Osteoblast (primary cell): ENCODE data around the gene YBEY. TPM values are rescaled to one million over a fixed set of nuclear protein-coding genes. Genes with fewer than 3 reads are reported as not detected.

ENCODE experiments used
- DNase-seq: peaks from one replicate; pipeline ENCODE4 v3.0.0; 2011; ENCODE audit warnings: low spot score, mixed read lengths; ENCODE audit not compliant: insufficient read length; ENCODE audit errors: missing footprints
- H2AFZ ChIP-seq: 2 replicates; pipeline ENCODE4 v1.6.0; 2011; ENCODE audit warnings: mild to moderate bottlenecking, low read length
- H3K27ac ChIP-seq: 2 replicates; pipeline ENCODE4 v1.5.1; 2011; ENCODE audit warnings: mild to moderate bottlenecking, low read depth, low read length, moderate library complexity
- H3K27me3 ChIP-seq: 2 replicates; pipeline ENCODE4 v1.6.0; 2012; ENCODE audit warnings: mild to moderate bottlenecking, control low read depth, inconsistent platforms, low read length, moderate library complexity; ENCODE audit not compliant: insufficient read depth
- H3K36me3 ChIP-seq: 2 replicates; pipeline ENCODE4 v1.5.1; 2011; ENCODE audit warnings: mild to moderate bottlenecking, low read length, control low read depth, moderate library complexity; ENCODE audit not compliant: insufficient read depth
- H3K4me1 ChIP-seq: 2 replicates; pipeline ENCODE4 v1.5.1; 2011; ENCODE audit warnings: mild to moderate bottlenecking, low read length, control low read depth, moderate library complexity; ENCODE audit not compliant: insufficient read depth
- H3K4me2 ChIP-seq: 2 replicates; pipeline ENCODE4 v1.6.0; 2011; ENCODE audit warnings: mild to moderate bottlenecking, low read length; ENCODE audit not compliant: insufficient read depth
- H3K4me3 ChIP-seq: fragments of 200-600 bp; sonication (generic); 3 replicates; pipeline ENCODE4 v1.5.1; 2012; ENCODE audit warnings: mild to moderate bottlenecking, low read length, inconsistent platforms; ENCODE audit not compliant: insufficient read depth
- H3K79me2 ChIP-seq: 2 replicates; pipeline ENCODE4 v1.6.0; 2012; ENCODE audit warnings: mild to moderate bottlenecking, low read length, control low read depth, inconsistent platforms; ENCODE audit not compliant: insufficient read depth
- H3K9me3 ChIP-seq: 2 replicates; pipeline ENCODE4 v1.5.1; 2011; ENCODE audit warnings: low read depth, low read length, control low read depth
- H4K20me1 ChIP-seq: 2 replicates; pipeline ENCODE4 v1.6.0; 2012; ENCODE audit warnings: mild to moderate bottlenecking, low read length, control low read depth; ENCODE audit not compliant: insufficient read depth
- total RNA-seq: library from RNA; depleted of rRNA; stranded (reverse); fragments of >200 nt; gene quantifications from 2 replicates; pipeline ENCODE4 v1.2.3, GENCODE V29; 2012
- TF ChIP-seq, protein P1 (sequence below): IDR thresholded peaks from 2 replicates; pipeline ENCODE4 v1.5.1; 2011; ENCODE audit warnings: mild to moderate bottlenecking, low read depth, low read length, moderate library complexity; ENCODE audit errors: extremely low read depth

YBEY gene
- total RNA-seq, 1 donor = 18.8 TPM

DNA sequence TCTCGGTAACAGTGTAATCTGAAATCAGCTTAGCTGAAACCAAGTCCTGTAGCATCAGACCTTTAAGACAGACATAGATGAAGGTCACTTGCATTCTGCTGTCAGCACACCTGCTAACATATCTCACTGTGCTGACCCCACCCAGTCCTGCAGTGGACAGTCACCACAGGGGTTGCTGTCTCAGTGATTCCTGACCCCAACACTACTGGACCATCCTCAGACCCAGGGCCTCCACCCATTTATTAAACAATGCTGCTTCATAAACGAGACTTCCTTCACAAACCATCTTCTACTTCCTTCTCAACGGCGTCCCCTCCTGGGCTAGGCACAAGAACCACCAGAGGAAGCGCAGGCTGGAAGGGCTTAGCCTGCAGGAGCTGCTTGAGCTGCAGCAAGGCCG, 39.8 kb upstream of the YBEY start:
- Histone ChIP-seq H3K4me1 (no peaks in the 10 kb centered on the region), H3K79me2 (no peaks in the 10 kb centered on the region), H3K4me3 (no peak overlapping the region), H2AFZ (no peak overlapping the region), H3K4me2 (no peak overlapping the region), H3K9me3 (no peaks in the 10 kb centered on the region), H4K20me1 (peaks cover 3% of the 10 kb centered on the region), H3K36me3 (peaks cover 91% of the 10 kb centered on the region), H3K27ac (no peak overlapping the region), H3K27me3 (no peaks in the 10 kb centered on the region)
- DNase-seq = no peak
- TF ChIP-seq, protein P1, sequence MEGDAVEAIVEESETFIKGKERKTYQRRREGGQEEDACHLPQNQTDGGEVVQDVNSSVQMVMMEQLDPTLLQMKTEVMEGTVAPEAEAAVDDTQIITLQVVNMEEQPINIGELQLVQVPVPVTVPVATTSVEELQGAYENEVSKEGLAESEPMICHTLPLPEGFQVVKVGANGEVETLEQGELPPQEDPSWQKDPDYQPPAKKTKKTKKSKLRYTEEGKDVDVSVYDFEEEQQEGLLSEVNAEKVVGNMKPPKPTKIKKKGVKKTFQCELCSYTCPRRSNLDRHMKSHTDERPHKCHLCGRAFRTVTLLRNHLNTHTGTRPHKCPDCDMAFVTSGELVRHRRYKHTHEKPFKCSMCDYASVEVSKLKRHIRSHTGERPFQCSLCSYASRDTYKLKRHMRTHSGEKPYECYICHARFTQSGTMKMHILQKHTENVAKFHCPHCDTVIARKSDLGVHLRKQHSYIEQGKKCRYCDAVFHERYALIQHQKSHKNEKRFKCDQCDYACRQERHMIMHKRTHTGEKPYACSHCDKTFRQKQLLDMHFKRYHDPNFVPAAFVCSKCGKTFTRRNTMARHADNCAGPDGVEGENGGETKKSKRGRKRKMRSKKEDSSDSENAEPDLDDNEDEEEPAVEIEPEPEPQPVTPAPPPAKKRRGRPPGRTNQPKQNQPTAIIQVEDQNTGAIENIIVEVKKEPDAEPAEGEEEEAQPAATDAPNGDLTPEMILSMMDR = no peak

DNA sequence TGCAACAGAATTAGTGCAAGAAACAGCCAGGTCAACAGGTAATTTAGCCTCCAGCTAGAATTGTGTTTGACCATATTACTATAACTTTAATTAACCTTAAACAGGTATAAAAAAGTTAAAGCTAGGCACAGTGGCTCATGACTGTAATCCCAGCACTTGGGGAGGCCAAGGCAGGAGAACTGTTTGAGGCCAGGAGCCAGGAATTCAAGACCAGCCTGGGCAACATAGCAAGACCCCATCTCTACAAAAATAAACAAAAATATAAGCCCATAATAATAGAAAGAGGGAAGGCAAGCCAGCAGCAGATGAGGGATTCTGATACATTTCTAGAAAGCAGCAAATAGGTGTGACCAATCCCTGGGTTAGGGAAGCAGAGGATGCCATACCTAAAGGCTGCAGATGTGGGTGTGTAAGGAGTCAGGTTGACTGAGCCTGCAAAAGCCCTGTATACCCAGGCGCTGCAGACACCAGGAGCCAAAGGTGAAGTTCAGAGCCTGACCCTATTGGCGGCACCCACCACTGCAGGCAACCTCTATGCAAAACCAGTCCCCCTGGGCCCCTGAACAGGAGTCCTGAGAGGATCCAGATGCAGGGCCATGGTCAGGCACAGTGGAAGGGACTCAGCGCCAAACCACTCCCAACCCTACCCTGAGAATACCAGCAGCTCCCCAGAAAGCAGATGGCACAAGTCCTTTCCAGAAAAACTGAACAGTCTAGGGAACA, 38.3 kb upstream of the YBEY start:
- Histone ChIP-seq H3K27ac (no peak overlapping the region), H3K4me2 (no peak overlapping the region), H3K4me3 (no peak overlapping the region), H3K36me3 (peaks cover 91% of the 10 kb centered on the region), H4K20me1 (peaks cover 3% of the 10 kb centered on the region), H3K4me1 (no peaks in the 10 kb centered on the region), H2AFZ (no peak overlapping the region), H3K27me3 (no peaks in the 10 kb centered on the region), H3K9me3 (no peaks in the 10 kb centered on the region), H3K79me2 (no peaks in the 10 kb centered on the region)
- DNase-seq = no peak
- TF ChIP-seq, protein P1 = no peak

DNA sequence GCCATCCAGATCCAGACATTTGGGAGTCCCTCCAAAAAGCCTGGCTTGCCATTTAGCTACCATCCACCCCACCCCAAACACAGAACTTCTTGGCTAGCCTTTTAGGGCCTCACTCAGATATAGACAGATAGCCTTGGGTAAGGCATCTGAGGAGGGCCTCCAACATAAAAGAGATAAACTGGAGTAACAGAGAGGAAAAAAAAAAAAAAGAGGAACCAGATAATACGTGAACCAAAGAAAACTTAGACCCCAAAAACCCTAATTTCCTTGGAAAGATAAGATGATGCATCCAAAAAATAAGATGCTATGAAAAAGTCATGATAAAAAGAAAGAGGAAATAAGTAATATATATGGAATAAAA, 37.7 kb upstream of the YBEY start:
- Histone ChIP-seq H4K20me1 (peaks cover 3% of the 10 kb centered on the region), H3K9me3 (no peaks in the 10 kb centered on the region), H3K4me2 (no peak overlapping the region), H3K4me3 (no peak overlapping the region), H2AFZ (no peak overlapping the region), H3K79me2 (no peaks in the 10 kb centered on the region), H3K27ac (no peak overlapping the region), H3K36me3 (peaks cover 91% of the 10 kb centered on the region), H3K27me3 (no peaks in the 10 kb centered on the region), H3K4me1 (no peaks in the 10 kb centered on the region)
- TF ChIP-seq, protein P1 = no peak
- no peak for DNase-seq

DNA sequence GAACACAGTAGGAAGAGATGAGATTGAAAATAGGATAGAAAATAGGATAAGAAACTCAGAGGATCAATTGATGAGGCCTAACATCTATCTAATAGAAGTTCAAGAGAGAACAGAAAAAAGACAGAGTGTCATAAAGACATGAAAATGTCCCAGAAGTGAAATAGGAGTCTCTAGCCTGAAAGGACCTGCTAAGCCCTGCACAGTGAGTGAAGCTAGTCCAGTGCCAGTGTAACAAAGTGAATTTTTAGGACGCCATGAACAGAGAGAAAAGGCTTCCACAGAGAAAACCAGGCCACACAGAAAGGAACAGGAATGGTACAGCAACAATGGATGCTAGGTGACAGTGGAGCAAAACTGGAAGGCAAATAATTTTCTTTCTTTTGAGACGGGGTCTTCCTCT, 37.3 kb upstream of the YBEY start:
- H3K4me3 ChIP-seq = no peak overlapping the region
- DNase-seq = no peak
- no peak overlapping the region for H3K4me2 ChIP-seq
- peaks cover 3% of the 10 kb centered on the region for H4K20me1 ChIP-seq
- no peak overlapping the region for H2AFZ ChIP-seq
- H3K27ac ChIP-seq = no peak overlapping the region
- TF ChIP-seq, protein P1 = no peak
- no peaks in the 10 kb centered on the region for H3K79me2 ChIP-seq
- no peaks in the 10 kb centered on the region for H3K9me3 ChIP-seq
- H3K36me3 ChIP-seq = peaks cover 91% of the 10 kb centered on the region
- H3K4me1 ChIP-seq = no peaks in the 10 kb centered on the region
- no peaks in the 10 kb centered on the region for H3K27me3 ChIP-seq
